Stimulated activated CD4-positive, alpha-beta T cell treated with anti-CD3 and anti-CD28 coated beads, Interleukin-1b, Interleukin-23, amount 100 ng/mL, for 24 hours (primary cell): ENCODE measurements around the gene KANK2.

Experiments
- DNase-seq, 4 experiments: peaks; one replicate each; pipeline ENCODE4 v3.0.0-alpha.2; 2020; ENCODE audit warnings: low read depth in 4 of 4, low spot score in 1 of 4

Gene KANK2

DNA sequence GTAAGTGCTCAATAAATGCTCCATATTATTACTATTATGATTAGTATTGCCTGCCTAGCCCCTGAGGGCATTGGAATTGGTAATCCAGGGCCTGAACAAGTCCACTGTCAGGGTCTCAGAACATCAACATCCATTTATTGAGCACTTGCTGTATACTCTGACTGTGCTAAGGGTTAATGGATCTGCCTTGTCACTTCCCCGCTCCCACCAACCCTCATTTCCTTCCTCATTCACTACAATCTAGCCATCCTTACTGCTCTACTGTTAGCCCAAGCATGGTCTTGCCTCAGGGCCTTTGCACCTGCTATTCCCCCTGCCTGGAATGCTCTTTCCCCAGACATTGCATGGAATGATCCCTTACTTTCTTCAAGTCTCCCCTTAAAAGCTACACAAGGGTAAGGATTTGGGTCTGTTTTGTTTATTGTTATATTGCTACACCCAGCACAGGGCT lies 29.4 kb upstream of the KANK2 start:
- DNase-seq: no peak

- DNase-seq: no peak
These were observed 28.5 kb upstream of the KANK2 start for GRCh38 chr19:11225815-11226214.

- no peak for DNase-seq
These were observed 27.8 kb upstream of the KANK2 start for GRCh38 chr19:11225172-11225571.

DNA sequence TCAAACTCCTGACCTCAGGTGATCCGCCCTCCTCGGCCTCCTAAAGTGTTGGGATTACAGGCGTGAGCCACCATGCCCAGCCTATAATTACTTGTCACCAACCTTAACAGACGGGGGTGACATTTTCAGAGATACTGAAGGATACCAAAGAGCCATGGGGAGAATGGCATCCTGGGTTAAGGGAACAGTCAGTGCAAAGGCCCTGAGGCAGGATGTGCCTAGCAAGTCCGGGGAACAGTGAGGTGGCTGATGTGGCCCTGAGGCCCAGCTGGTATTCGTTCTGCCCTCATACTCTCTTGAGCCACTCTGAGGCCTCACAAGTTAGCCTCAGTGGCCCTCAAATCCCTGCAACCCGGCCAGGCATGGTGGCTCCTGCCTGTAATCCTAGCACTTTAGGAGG lies 27.1 kb upstream of the KANK2 start:
- DNase-seq: no peak

- no peak for DNase-seq
These were observed 25.9 kb upstream of the KANK2 start for GRCh38 chr19:11223200-11223599.

DNA sequence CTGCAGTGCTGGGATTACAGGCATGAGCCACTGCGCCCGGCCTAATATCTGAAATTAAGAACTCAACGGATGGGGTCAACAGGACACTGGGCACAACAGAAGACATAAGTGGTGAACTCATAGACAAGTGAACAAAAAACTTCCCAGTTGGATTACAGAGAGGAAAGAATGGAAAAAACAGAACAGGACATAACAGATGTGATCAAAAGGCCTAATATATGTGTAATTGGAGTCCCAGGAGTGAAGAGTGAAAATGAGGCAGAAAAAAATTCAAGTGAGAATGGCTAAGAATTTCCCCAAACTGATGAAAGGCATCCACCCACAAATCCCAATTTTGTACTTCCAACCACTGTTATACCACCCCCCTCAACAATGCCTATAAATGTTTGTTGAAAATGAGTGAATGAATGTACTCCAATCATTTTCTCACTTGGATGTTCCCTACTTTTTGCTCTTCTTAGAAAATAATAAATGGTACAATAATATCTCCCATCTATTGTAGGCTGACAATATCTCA lies 23.8 kb upstream of the KANK2 start:
- DNase-seq: no peak

DNA sequence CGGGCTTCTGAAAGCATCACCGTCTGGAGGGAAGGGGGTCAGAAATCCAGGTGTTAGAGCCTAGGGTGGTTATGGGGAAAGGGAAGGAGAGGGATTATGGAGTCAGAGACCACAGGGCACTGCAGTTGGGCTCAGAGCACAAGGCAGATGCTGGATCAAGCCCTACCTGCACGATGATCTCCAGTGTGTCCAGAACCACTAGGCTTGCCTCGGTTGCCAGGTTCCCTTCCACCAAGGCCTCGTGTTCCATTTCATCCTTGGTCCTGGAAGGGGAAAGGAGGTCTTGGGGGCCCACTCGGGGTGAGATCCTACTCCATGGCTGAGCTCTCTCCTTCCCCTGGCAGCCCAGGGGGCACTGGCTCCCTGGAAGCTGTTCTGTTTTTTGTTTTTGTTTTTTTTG lies 17.0 kb upstream of the KANK2 start:
- DNase-seq: no peak

- no peak for DNase-seq
These were observed 13.2 kb upstream of the KANK2 start for GRCh38 chr19:11210656-11210928.

- DNase-seq: no peak
These were observed 12.7 kb upstream of the KANK2 start for GRCh38 chr19:11209839-11210655.

DNA sequence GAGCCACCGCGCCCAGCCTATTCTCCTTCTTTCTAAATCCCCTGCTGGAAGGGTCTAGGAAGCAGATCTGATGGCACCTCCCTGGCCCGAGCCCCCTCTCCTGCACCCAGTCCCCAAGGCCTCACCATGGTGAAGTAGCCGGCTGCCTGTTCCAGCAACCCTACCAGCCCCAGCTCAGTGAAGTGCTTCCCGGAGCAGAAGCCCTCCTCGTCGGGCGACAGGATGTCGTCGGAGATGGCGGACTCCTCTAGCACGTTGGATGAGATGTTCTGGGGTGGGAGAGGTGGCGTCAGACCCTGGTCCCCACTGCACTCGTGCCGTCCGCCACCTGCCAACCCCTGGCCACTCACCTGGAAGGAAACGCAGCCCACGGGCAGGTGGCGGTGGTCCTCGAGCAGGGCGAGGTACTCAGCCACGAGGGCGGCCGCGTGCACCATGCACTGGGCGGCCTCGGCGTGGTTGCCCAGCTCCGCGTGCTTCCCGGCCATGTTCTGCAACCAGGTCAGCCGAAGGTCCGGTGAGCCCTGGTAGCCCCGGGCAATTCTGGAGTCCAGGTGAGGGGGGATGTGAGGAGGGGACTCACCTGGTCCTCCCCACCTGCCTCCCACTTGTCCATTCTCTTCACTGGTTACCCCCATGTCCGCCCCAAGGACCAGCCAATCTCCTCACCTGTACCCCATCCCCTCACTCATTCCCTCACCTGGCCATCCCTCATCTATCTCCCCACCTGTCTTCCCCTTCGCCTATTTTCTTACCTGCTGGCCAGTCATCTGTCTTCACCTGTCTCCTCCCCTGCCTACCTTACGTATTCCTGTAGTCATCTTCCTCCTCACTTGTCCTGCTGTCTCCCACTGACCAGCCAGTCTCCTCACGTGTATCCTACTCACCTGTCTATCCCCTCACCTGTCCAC lies 11.5 kb upstream of the KANK2 start:
- DNase-seq: no peak

DNA sequence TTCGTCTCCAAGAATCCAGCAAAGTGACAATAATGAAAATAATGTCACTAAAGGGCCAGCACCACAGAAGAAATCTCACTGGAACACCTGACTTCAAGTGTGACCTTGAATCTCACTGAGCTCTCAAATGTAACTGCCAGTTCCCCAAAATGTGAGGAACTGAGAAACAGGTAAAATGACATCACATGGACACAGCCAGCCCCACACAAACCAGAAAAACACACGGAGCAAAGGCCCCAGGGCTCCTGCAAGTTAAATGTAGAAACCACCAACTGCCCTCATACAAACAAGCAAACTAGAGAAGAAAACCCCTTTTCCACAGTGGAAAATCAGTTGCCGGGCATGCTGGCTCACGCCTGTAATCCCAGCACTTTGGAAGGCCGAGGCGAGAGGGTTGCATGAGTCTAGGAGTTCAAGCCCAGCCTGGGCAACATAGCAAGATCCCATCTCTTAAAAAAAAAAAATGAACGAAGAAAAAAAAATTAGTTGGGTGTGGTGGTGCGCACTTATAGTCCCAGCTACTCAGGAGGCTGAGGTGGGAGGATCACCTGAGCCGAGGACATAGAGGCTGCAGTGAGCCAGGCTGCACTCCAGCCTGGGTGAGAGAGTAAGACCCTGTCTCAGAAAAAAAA lies 8.7 kb upstream of the KANK2 start:
- DNase-seq: no peak

DNA sequence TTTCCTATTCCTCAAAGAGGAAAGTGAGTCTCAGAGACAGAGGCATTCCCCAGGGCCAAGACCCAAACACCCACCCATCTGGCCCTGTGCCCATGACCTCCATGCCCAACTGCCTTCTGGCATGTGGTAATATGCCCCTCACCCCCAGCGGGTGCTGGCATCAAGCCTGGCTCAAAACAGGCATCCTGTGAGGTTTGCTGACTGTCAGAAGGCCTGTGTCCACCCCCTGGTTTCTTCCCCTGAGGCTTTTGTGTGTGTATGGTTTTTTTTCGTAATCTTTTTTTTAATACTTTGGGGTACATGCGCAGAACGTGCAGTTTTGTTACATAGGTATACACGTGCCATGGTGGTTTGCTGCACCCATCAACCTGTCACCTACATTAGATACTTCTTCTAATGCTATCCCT lies 7.6 kb upstream of the KANK2 start:
- DNase-seq: no peak

- no peak for DNase-seq
These were observed 6.8 kb upstream of the KANK2 start for GRCh38 chr19:11204076-11204602.

DNA sequence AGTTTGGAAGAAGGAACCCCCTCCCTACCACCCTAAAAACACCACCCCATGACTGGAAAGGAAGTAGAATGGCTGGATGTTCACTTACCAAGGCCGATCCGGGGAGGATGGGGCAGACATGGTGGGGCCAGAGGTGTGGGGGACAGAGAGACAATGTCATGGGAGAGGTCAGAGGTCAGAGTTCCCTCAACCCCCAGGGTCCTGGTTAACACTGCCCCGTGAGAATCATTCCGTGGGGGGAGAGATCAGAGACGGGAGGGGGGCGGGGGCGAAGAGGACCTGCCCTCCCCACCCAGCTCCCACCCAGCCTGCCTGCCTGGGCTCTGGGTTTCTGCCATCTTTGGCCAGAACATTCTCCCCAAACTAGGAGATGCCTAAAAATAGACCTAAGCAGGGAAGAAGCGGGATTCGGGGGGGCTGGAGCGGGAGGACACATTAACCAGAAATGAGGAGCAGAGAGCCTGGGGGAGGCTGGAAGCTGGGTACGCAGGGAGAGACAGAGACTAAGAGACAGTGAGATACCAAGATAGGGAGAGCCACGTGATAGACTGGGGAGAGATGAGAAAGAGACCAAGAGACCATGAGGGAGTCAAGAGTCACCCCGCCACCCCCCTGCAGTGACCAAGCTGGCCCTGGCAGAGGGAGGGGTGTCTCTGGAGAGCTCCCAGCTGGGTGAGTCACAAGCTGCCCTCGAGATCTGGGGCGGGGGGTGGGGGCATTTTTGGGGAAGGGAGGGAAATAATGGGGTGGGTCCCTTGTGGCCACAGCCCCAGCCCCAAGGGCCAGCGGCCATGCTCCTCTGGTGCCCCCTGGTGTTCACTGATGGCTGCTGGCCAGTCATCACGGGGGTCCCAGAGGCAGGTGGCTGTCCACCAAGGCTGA lies 6.1 kb upstream of the KANK2 start:
- peak in 2 of 4 experiments; percentile 12 to 20 for DNase-seq

DNA sequence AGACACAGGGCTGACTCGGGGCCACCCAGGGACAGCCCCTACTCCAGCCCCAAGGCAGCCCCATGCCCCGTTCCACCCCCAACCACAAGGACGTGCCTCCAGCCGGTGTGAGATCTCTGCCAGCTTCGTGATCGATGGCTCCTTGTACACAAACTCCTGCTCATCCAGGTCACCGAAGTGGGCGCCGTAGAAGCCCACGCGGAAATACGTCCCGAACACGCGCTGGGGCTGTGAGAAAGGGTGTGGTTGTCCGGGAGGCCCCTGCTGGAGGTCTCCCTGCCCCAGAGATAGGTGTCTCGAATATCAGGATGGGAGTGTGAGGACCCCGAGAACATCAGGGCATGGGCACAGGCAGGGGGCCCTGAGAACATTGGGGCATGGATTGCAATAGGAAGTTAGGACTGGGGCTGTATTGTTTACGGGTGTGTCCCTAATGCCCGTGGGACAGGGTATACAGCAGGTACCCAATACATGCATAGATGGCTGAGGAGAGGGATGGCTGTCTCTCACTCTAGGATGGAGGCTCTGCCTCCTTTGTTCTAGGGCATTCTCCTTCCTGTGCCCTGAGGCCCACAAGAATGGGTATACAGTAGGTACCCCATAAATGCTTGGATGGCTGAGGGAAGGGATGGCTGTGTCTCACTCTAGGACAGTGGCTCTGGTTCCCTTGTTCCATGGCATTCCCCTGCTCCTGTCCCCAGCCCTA lies 5.3 kb upstream of the KANK2 start:
- no peak for DNase-seq

DNA sequence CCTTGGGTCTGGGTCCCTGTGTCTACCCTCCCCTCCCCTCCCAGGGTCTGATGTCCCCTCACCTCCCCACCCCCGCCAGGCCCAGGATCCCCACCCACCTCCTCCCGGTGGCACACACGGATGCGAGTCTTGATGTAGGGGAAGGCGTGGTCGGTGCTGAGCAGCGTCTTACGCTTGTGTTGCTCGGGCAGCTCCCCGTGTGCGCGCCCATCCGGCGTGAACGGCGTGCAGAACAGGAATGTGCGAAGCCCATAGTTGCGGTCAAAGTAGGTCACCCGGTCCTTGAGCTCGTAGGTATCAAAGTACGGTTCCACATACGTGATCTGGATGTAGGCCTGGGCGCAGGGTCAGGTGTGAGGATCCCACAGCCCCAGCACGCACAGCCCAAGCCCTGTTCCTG lies 4.4 kb upstream of the KANK2 start:
- no peak for DNase-seq

GRCh38 chr19:11200931-11201330 lies 3.6 kb upstream of the KANK2 start:
- no peak for DNase-seq

- no peak for DNase-seq
These were observed 2.8 kb upstream of the KANK2 start for GRCh38 chr19:11200015-11200574.

DNA sequence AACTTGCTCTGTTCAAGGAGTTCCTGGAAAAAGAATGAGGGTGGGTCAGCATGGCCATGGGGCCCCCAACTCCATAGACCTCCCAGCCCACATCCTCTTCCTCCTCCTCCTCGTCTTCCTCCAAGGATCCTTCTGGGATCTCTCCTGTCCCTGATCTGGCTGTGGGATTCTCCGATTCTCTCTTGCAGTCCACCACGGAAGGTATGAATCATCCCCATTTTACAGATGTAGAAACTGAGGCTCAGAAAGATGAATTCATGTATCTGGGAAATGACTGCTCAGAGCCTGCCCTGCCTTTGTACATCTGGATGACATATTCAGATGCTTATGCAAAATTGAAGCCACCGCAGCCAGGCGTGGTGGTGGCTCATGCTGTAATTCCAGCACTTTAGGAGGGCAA lies 2.2 kb upstream of the KANK2 start:
- no peak for DNase-seq
